NB4 (cell line): Measurements from ENCODE around the gene ZRSR2.

ENCODE experiments used
- DNase-seq: peaks from one replicate; pipeline ENCODE4 v3.0.0; 2010; ENCODE audit warnings: low read depth
- H3K4me3 ChIP-seq: one replicate; pipeline ENCODE4 v1.5.1; 2011; ENCODE audit warnings: mild to moderate bottlenecking, low read depth, low read length, moderate library complexity
- CTCF ChIP-seq: IDR thresholded peaks from one replicate; pipeline ENCODE4 v1.5.1; 2012; ENCODE audit warnings: low read depth, low read length
- MAX ChIP-seq: IDR thresholded peaks from 2 replicates; pipeline ENCODE4 v1.6.1; 2011; ENCODE audit warnings: low read depth, low read length
- MYC ChIP-seq: IDR thresholded peaks from 2 replicates; pipeline ENCODE4 v1.6.1; 2011; ENCODE audit warnings: low read depth, low read length
- POLR2A ChIP-seq: IDR thresholded peaks from 2 replicates; pipeline ENCODE4 v1.6.1; 2011; ENCODE audit warnings: mild to moderate bottlenecking; ENCODE audit not compliant: insufficient read length; ENCODE audit errors: extremely low read depth

The ZRSR2 gene

GRCh38 chrX:15841853-15842516 is 51.7 kb downstream of the ZRSR2 start:
- no peak overlapping the region for H3K4me3 ChIP-seq
- TF ChIP-seq CTCF (no peak), MAX (no peak), MYC (no peak), POLR2A (no peak)
- DNase-seq: no peak

- no peak for DNase-seq
- TF ChIP-seq MYC: no peak
- no peak overlapping the region for H3K4me3 ChIP-seq
These were observed 53.7 kb downstream of the ZRSR2 start for GRCh38 chrX:15843960-15844359.

GRCh38 chrX:15848576-15848975 is 58.3 kb downstream of the ZRSR2 start:
- no peak for DNase-seq
- H3K4me3 ChIP-seq: no peak overlapping the region
- TF ChIP-seq MAX: no peak
- no peak for TF ChIP-seq CTCF
- TF ChIP-seq POLR2A: no peak
- no peak for TF ChIP-seq MYC

- TF ChIP-seq POLR2A: no peak
- no peak for TF ChIP-seq MAX
- no peak for TF ChIP-seq MYC
- TF ChIP-seq CTCF: no peak
These were observed 59.3 kb downstream of the ZRSR2 start for GRCh38 chrX:15849555-15849954.

GRCh38 chrX:15853586-15854079 is 63.3 kb downstream of the ZRSR2 start:
- no peak for TF ChIP-seq MYC
- no peak for TF ChIP-seq CTCF
- no peak for TF ChIP-seq POLR2A
- no peak for TF ChIP-seq MAX
- DNase-seq: peak; percentile 2
- peak overlapping the region; percentile 56 for H3K4me3 ChIP-seq

More at GRCh38 chrX:15849555-15849954, 59.3 kb downstream of the ZRSR2 start:
- H3K4me3 ChIP-seq: no peak overlapping the region
- peak; percentile 9 for DNase-seq

GRCh38 chrX:15854080-15854655 is 63.9 kb downstream of the ZRSR2 start:
- no peak for TF ChIP-seq MYC
- TF ChIP-seq POLR2A: no peak
- TF ChIP-seq CTCF: peak; percentile 18
- no peak for TF ChIP-seq MAX
- DNase-seq: peak; percentile 49
- H3K4me3 ChIP-seq: peak overlapping the region; percentile 56
